ENCODE results near the gene RCHY1. TPM values are rescaled to one million over a fixed set of nuclear protein-coding genes. Genes with fewer than 3 reads are reported as not detected.
A peak's percentile ranks its signal among the peaks of the same experiment; 100 is the strongest.

Gene RCHY1
- total RNA-seq, 1 experiment from 2014 or later: 33.4 TPM

GRCh38 chr4:75490155-75490554, 24.0 kb downstream of the RCHY1 start:
- no peaks in the 10 kb centered on the region for H3K9me3 ChIP-seq (ENCODE audit: control insufficient read depth in 1 of 2, insufficient read depth in 1 of 2, low read depth in 1 of 2, low read length in 2 of 2)
- TF ChIP-seq ZNF274 (IDR thresholded peaks at IDR 0.05; ENCODE audit: low read depth, low read length): no peak
- TF ChIP-seq POLR2AphosphoS5 (IDR thresholded peaks at IDR 0.05; ENCODE audit: low read depth, low read length): no peak
- no peak for TF ChIP-seq SIN3A (IDR thresholded peaks at IDR 0.05; ENCODE audit: low read depth)
- TF ChIP-seq SP1 (IDR thresholded peaks at IDR 0.05; ENCODE audit: low read depth): no peak
- TF ChIP-seq CTCF (IDR thresholded peaks at IDR 0.05 in 2 of 3, conservative IDR thresholded peaks at IDR 0.05 in 1 of 3; ENCODE audit: borderline replicate concordance in 1 of 3, insufficient read depth in 1 of 3, low read depth in 2 of 3, low read length in 2 of 3): peak in 2 of 3 experiments; percentile 16 to 30; a peak in 1 of 6 replicates
- no peak for TF ChIP-seq MAX (IDR thresholded peaks at IDR 0.05)
- TF ChIP-seq JUND (IDR thresholded peaks at IDR 0.05): no peak
- TF ChIP-seq ATF3 (IDR thresholded peaks at IDR 0.05): no peak
- TF ChIP-seq SRF (IDR thresholded peaks at IDR 0.05; ENCODE audit: low read depth): no peak
- no peak for TF ChIP-seq EZH2 (IDR thresholded peaks at IDR 0.05)
- no peak for TF ChIP-seq ZFX (IDR thresholded peaks at IDR 0.05)
- peak; percentile 49 for TF ChIP-seq RAD21 (IDR thresholded peaks at IDR 0.05; ENCODE audit: low read depth)
- no peak for TF ChIP-seq POLR2A (IDR thresholded peaks at IDR 0.05; ENCODE audit: borderline replicate concordance, extremely low read depth, insufficient read depth, insufficient read length)
- TF ChIP-seq CEBPB (IDR thresholded peaks at IDR 0.05; ENCODE audit: low read depth): no peak
- ChIA-PET RAD21 (ENCODE audit: low non-redundant PET in 1 of 2, low total read pairs in 2 of 2, uncharacterized antibody in 2 of 2, unreplicated experiment in 2 of 2) (no interaction called here), POLR2A (no interaction called here), CTCF (interaction anchor here (0.6 to 1.7 kb wide), 6 partner anchors 8 to 815 kb away, joined by 3 to 7 read pairs (median 4); partner anchors contain the start of gene PARM1)
- no peak for DNase-seq (ENCODE audit: low read depth, low spot score)
- no peaks in the 10 kb centered on the region for H3K4me1 ChIP-seq (ENCODE audit: control insufficient read depth in 1 of 2, insufficient read depth in 2 of 2, low read length in 2 of 2)
- no peak overlapping the region for H3K27ac ChIP-seq (ENCODE audit: low read depth, low read length)
- H3K79me2 ChIP-seq (ENCODE audit: insufficient read depth, low read length): peaks cover 31% of the 10 kb centered on the region
- H4K20me1 ChIP-seq (ENCODE audit: insufficient read depth): no peaks in the 10 kb centered on the region
- H3K9ac ChIP-seq (ENCODE audit: low read length): no peak overlapping the region
- BruUV-seq (replicated peaks): no TSS peak
- no peak overlapping the region for H3K4me2 ChIP-seq (ENCODE audit: low read length)
- ATAC-seq: no peak
- peaks cover 12 to 16% of the 10 kb centered on the region in 2 experiments for H3K36me3 ChIP-seq (ENCODE audit: control insufficient read depth in 1 of 2, insufficient read depth in 2 of 2, low read length in 2 of 2)
- H3K9me2 ChIP-seq (ENCODE audit: insufficient read depth): no peaks in the 10 kb centered on the region
- intact Hi-C loops (cut with micrococcal nuclease): no loop called here
- no peaks in the 10 kb centered on the region for H3K27me3 ChIP-seq (ENCODE audit: insufficient read depth, low read length)
- no peak overlapping the region for H2AFZ ChIP-seq (ENCODE audit: low read depth, low read length, poor library complexity, severe bottlenecking)
- H3K4me3 ChIP-seq (replicated peaks in 1 of 2; ENCODE audit: low read depth in 1 of 2, low read length in 2 of 2): no peak overlapping the region

All from HCT116 (cell line).